ENCODE results near the gene UPP1. TPM values are rescaled to one million over a fixed set of nuclear protein-coding genes. Genes with fewer than 3 reads are reported as not detected.

Gene UPP1
- total and polyA plus RNA-seq, 10 of the 15 experiments (the other 5 are each of a cell fraction or from before 2014, with no cell fraction given), result 0.93 to 7.9 (median 3.8) TPM

- TF ChIP-seq ZNF687 (IDR thresholded peaks at IDR 0.05) (no peak), IKZF1 (conservative IDR thresholded peaks at IDR 0.05) (no peak), CTCF (IDR thresholded peaks at IDR 0.05 in 2 of 3, conservative IDR thresholded peaks at IDR 0.05 in 1 of 3; ENCODE audit: control insufficient read depth in 2 of 3, extremely low read depth in 1 of 3, insufficient read depth in 1 of 3, low read depth in 3 of 3, low read length in 3 of 3) (no peak), JUNB (IDR thresholded peaks at IDR 0.05) (no peak)
Measured at GRCh38 chr7:48067475-48067874, 21.6 kb upstream of the UPP1 start (continued).

GRCh38 chr7:48074204-48074654 lies 14.8 kb upstream of the UPP1 start:
- DNase-seq (ENCODE audit: low read depth, low spot score) (no peak), ATAC-seq (no peak), FAIRE-seq (no peak)
- H3K9me3 ChIP-seq (replicated peaks; ENCODE audit: control insufficient read depth, insufficient read depth, low read length), result no peaks in the 10 kb centered on the region
- SMC1A ChIA-PET (ENCODE audit: uncharacterized antibody, unreplicated experiment), result no interaction called here
- CTCF ChIA-PET, result no interaction called here
- no peaks in the 10 kb centered on the region for H3K27me3 ChIP-seq (replicated peaks in 1 of 2; ENCODE audit: control insufficient read depth in 2 of 2, insufficient read depth in 2 of 2, low read length in 1 of 2)
- H3K79me2 ChIP-seq (ENCODE audit: control insufficient read depth, insufficient read depth, low read length), result no peaks in the 10 kb centered on the region
- intact Hi-C loops (cut with micrococcal nuclease; ENCODE audit: unreplicated experiment), result no loop called here
- no peaks in the 10 kb centered on the region for H4K20me1 ChIP-seq (ENCODE audit: control insufficient read depth, insufficient read depth)
- POLR2A ChIA-PET, result no interaction called here
- H3K27ac ChIP-seq (ENCODE audit: control insufficient read depth, insufficient read depth), result no peak overlapping the region
- H3K4me3 ChIP-seq, result no peak overlapping the region
- no peaks in the 10 kb centered on the region for H3K36me3 ChIP-seq (ENCODE audit: control insufficient read depth in 2 of 2, insufficient read depth in 2 of 2, low read length in 1 of 2)
- no peaks in the 10 kb centered on the region for H3K4me1 ChIP-seq (ENCODE audit: control insufficient read depth, insufficient read depth, low read length)
- BruUV-seq (replicated peaks), result no TSS peak
- H3K4me2 ChIP-seq (ENCODE audit: control insufficient read depth, insufficient read depth), result no peak overlapping the region
- no peak overlapping the region for H2AFZ ChIP-seq (ENCODE audit: control insufficient read depth, low read depth, low read length)
- no peak overlapping the region for H3K9ac ChIP-seq (ENCODE audit: control insufficient read depth, insufficient read depth, low read length)
- RAD21 ChIA-PET (ENCODE audit: unreplicated experiment), result no interaction called here
- in situ Hi-C loops (cut with MboI), result no loop called here
- TF ChIP-seq CREM (IDR thresholded peaks at IDR 0.05; ENCODE audit: low read depth), result no peak
